ENCODE results near the gene RHBDL1. TPM values are rescaled to one million over a fixed set of nuclear protein-coding genes. Genes with fewer than 3 reads are reported as not detected.

RHBDL1 gene
- total and polyA plus RNA-seq, 2 of the 8 experiments (the other 6 are each of a cell fraction or from before 2014, with no cell fraction given): 4.0 to 8.1 TPM

DNA sequence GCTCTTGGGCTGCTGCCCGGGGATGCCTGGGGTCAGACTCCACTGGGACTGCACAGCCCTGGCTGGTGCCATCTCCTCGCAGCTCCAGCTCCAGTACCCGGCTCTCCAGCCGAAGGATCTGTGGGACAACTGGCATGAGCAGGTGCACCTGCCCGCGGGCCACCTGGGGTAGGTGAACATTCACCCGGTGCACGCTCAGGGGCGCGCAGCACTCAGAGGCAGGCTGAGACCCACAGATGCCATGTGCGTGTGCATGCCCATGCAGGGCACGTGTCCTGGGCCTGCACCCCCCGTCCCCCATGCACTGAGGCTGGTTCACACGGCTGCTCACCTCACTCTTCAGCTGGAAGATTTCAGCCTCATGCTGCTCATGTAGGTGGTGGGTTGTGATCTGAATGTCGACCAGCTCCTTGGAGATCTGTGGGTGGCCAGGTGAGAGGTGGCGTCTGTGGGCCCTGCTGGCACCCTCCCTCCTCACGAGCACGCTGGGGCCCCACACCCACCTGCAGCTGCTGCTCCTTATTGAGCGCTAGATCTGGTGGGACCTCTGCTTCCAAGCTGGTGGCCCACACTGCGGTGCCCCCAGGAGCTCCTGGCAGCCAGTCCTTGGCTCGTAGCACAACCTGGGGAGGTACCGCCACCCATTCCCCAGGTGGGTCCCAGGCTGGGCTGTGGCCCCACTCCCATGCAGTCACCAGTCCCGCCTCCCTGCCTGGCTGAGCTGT is 50.2 kb downstream of the RHBDL1 start (continued):
- TF ChIP-seq RNF2 (IDR thresholded peaks at IDR 0.05; ENCODE audit: borderline replicate concordance, low read depth, low read length, missing control alignments, poor library complexity, severe bottlenecking): no peak
- no peak for TF ChIP-seq ASH2L (IDR thresholded peaks at IDR 0.05; ENCODE audit: low read length)
- TF ChIP-seq SP2 (IDR thresholded peaks at IDR 0.05; ENCODE audit: low read length): no peak
- no peak for TF ChIP-seq BACH1 (IDR thresholded peaks at IDR 0.05; ENCODE audit: low read length)
- no peak for TF ChIP-seq SIRT6 (IDR thresholded peaks at IDR 0.05; ENCODE audit: low read length)
- TF ChIP-seq FOSL1 (IDR thresholded peaks at IDR 0.05; ENCODE audit: insufficient read depth, low read depth, low read length): no peak
- TF ChIP-seq, protein P1, sequence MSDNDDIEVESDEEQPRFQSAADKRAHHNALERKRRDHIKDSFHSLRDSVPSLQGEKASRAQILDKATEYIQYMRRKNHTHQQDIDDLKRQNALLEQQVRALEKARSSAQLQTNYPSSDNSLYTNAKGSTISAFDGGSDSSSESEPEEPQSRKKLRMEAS (IDR thresholded peaks at IDR 0.05): no peak
- no peak for TF ChIP-seq HDAC6 (IDR thresholded peaks at IDR 0.05; ENCODE audit: low read depth, low read length)
- TF ChIP-seq SIN3A (conservative IDR thresholded peaks at IDR 0.05 in 1 of 2, IDR thresholded peaks at IDR 0.05 in 1 of 2; ENCODE audit: low read depth in 1 of 2, low read length in 2 of 2): no peak
